H1 (cell line): ENCODE measurements around the gene AKIRIN1. TPM values are rescaled to one million over a fixed set of nuclear protein-coding genes. Genes with fewer than 3 reads are reported as not detected.

Source experiments
- CTCF ChIA-PET: fragments of 300-600 bp; sonication (Branson Sonifier 250); formaldehyde crosslinking; loops from one replicate; lab custom pipeline; 2021; ENCODE audit not compliant: partially characterized antibody; lab: Charles Lee
- POLR2A ChIA-PET: fragments of 300-600 bp; sonication (Branson Sonifier 250); formaldehyde crosslinking; loops from one replicate; lab custom pipeline; 2021; ENCODE audit warnings: inconsistent platforms; ENCODE audit not compliant: partially characterized antibody; lab: Charles Lee
- DNase-seq, 2 experiments: peaks; one replicate each; pipeline versions ENCODE4 v3.0.0 to v3.0.0-alpha.2; 2010 to 2022; ENCODE audit warnings: low spot score in 2 of 2, low read depth in 1 of 2, mixed read lengths in 1 of 2
- FAIRE-seq: peaks from 2 replicates; lab custom pipeline; 2011; peaks lifted over from hg19 to GRCh38; lab: Jason Lieb, UNC
- H2AFZ ChIP-seq: 2 replicates; pipeline ENCODE4 v1.8.1; 2012; ENCODE audit warnings: low read length, inconsistent platforms
- H2AK5ac ChIP-seq: 2 replicates; pipeline ENCODE4 v1.6.1; 2013; ENCODE audit warnings: low read depth, low read length
- H2BK120ac ChIP-seq: replicated peaks from 2 replicates; pipeline ENCODE3; 2013; ENCODE audit warnings: low read depth, low read length, inconsistent platforms
- H2BK12ac ChIP-seq: 2 replicates; pipeline ENCODE4 v1.6.1; 2013; ENCODE audit warnings: low read depth, low read length
- H2BK15ac ChIP-seq: 2 replicates; pipeline ENCODE4 v1.6.1; 2013; ENCODE audit warnings: low read length
- H2BK20ac ChIP-seq: 2 replicates; pipeline ENCODE4 v1.6.1; 2013; ENCODE audit warnings: low read length
- H2BK5ac ChIP-seq: 2 replicates; pipeline ENCODE4 v1.6.1; 2013; ENCODE audit warnings: low read depth, low read length
- H3K14ac ChIP-seq: 2 replicates; pipeline ENCODE4 v1.6.1; 2013; ENCODE audit warnings: inconsistent platforms; ENCODE audit not compliant: insufficient read length
- H3K18ac ChIP-seq: 2 replicates; pipeline ENCODE4 v1.6.1; 2013; ENCODE audit warnings: low read length; ENCODE audit errors: extremely low read depth
- H3K23ac ChIP-seq: 2 replicates; pipeline ENCODE4 v1.6.1; 2013; ENCODE audit warnings: inconsistent platforms; ENCODE audit not compliant: insufficient read length
- H3K23me2 ChIP-seq: 2 replicates; pipeline ENCODE4 v1.6.1; 2013; ENCODE audit warnings: low read depth, low read length
- H3K27ac ChIP-seq: 2 replicates; pipeline ENCODE4 v1.6.1; 2011; ENCODE audit warnings: low read depth, low read length, inconsistent platforms
- H3K27me3 ChIP-seq, 4 experiments: replicated peaks in 1 of 4; 1 replicate in 1 of 4; 2 replicates in 3 of 4; pipeline versions ENCODE4 v1.6.1 to v1.8.1; 2011 to 2013; ENCODE audit warnings: low read length in 3 of 4, mild to moderate bottlenecking in 3 of 4, inconsistent platforms in 2 of 4, mixed read lengths in 2 of 4, moderate library complexity in 1 of 4; ENCODE audit not compliant: control insufficient read depth in 3 of 4, insufficient read depth in 3 of 4; ENCODE audit errors: extremely low read depth in 1 of 4
- H3K36me3 ChIP-seq, 4 experiments: 2 replicates each; pipeline versions ENCODE4 v1.6.1 to v1.8.1; 2011 to 2013; ENCODE audit warnings: mild to moderate bottlenecking in 4 of 4, low read length in 3 of 4, moderate library complexity in 2 of 4, control low read depth in 1 of 4, inconsistent platforms in 1 of 4; ENCODE audit not compliant: insufficient read depth in 4 of 4, control insufficient read depth in 2 of 4
- H3K4ac ChIP-seq: replicated peaks from 2 replicates; pipeline ENCODE3; 2013; ENCODE audit warnings: low read length, low read depth, mixed read lengths, inconsistent platforms; ENCODE audit not compliant: insufficient read length
- H3K4me1 ChIP-seq, 4 experiments: replicated peaks in 1 of 4; 1 replicate in 1 of 4; 2 replicates in 3 of 4; pipeline versions ENCODE4 v1.6.1 to v1.8.1; 2011 to 2013; ENCODE audit warnings: low read length in 3 of 4, inconsistent platforms in 2 of 4, mixed read lengths in 1 of 4; ENCODE audit not compliant: insufficient read depth in 4 of 4, control insufficient read depth in 3 of 4
- H3K4me2 ChIP-seq, 2 experiments: 2 replicates each; pipeline versions ENCODE4 v1.6.1 to v1.8.1; 2011 to 2013; ENCODE audit warnings: low read depth in 2 of 2, low read length in 2 of 2, control low read depth in 1 of 2, inconsistent platforms in 1 of 2, mild to moderate bottlenecking in 1 of 2; ENCODE audit not compliant: insufficient read depth in 1 of 2
- H3K4me3 ChIP-seq, 4 experiments: fragments of 200-600, 300-600 bp in 1 of 4; sonication (generic), shearing (Covaris generic), sonication (Bioruptor Twin) in 1 of 4; 2 replicates each; pipeline versions ENCODE4 v1.5.1 to v1.8.1; 2011 to 2016; ENCODE audit warnings: low read length in 4 of 4, low read depth in 3 of 4, control low read depth in 2 of 4, inconsistent platforms in 2 of 4, mild to moderate bottlenecking in 2 of 4, mixed read lengths in 1 of 4, moderate library complexity in 1 of 4; ENCODE audit not compliant: insufficient read depth in 2 of 4; ENCODE audit errors: extremely low read depth in 1 of 4
- H3K56ac ChIP-seq: replicated peaks from 2 replicates; pipeline ENCODE3; 2013; ENCODE audit warnings: low read depth, mild to moderate bottlenecking, mixed read lengths, low read length, inconsistent platforms; ENCODE audit not compliant: insufficient read length
- H3K79me1 ChIP-seq: 2 replicates; pipeline ENCODE4 v1.6.1; 2013; ENCODE audit warnings: low read depth, low read length, control low read depth
- H3K79me2 ChIP-seq, 2 experiments: 2 replicates each; pipeline versions ENCODE4 v1.6.1 to v1.8.1; 2012 to 2013; ENCODE audit warnings: low read length in 2 of 2, mild to moderate bottlenecking in 2 of 2, inconsistent platforms in 1 of 2; ENCODE audit not compliant: insufficient read depth in 2 of 2, control insufficient read depth in 1 of 2
- H3K9ac ChIP-seq, 4 experiments: replicated peaks in 1 of 4; 1 replicate in 1 of 4; 2 replicates in 3 of 4; pipeline versions ENCODE4 v1.6.1 to v1.8.1; 2011 to 2013; ENCODE audit warnings: low read depth in 3 of 4, low read length in 3 of 4, control low read depth in 2 of 4, mild to moderate bottlenecking in 2 of 4, moderate library complexity in 2 of 4, inconsistent platforms in 1 of 4; ENCODE audit errors: extremely low read depth in 1 of 4
- H3K9me3 ChIP-seq, 2 experiments: 2 replicates each; pipeline versions ENCODE4 v1.6.1 to v1.8.1; 2012 to 2013; ENCODE audit warnings: mild to moderate bottlenecking in 2 of 2, moderate library complexity in 2 of 2, control low read depth in 1 of 2, inconsistent platforms in 1 of 2, low read depth in 1 of 2, low read length in 1 of 2, mixed read lengths in 1 of 2; ENCODE audit not compliant: insufficient read depth in 2 of 2
- H4K20me1 ChIP-seq, 2 experiments: replicated peaks in 1 of 2; 2 replicates each; pipeline versions ENCODE3 to v1.8.1; 2011 to 2013; ENCODE audit warnings: inconsistent platforms in 2 of 2, low read length in 2 of 2, mild to moderate bottlenecking in 1 of 2; ENCODE audit not compliant: insufficient read depth in 2 of 2, control insufficient read depth in 1 of 2
- H4K5ac ChIP-seq: 2 replicates; pipeline ENCODE4 v1.6.1; 2013; ENCODE audit warnings: low read length, low read depth, mixed read lengths, inconsistent platforms; ENCODE audit not compliant: insufficient read length
- H4K8ac ChIP-seq: 2 replicates; pipeline ENCODE4 v1.8.0; 2013; ENCODE audit warnings: mild to moderate bottlenecking, moderate library complexity, low read length, inconsistent platforms; ENCODE audit not compliant: insufficient read depth; ENCODE audit errors: extremely low read depth
- H4K91ac ChIP-seq: replicated peaks from 2 replicates; pipeline ENCODE3; 2013; ENCODE audit warnings: low read length, mixed read lengths, inconsistent platforms; ENCODE audit not compliant: insufficient read length
- ASH2L ChIP-seq: fragments of 200-600, 300-600 bp; sonication (generic); IDR thresholded peaks from one replicate; pipeline ENCODE4 v1.7.1; 2017; ENCODE audit warnings: low read length
- ATF2 ChIP-seq: IDR thresholded peaks from 2 replicates; pipeline ENCODE4 v1.6.1; 2012; ENCODE audit warnings: low read length, inconsistent platforms
- ATF3 ChIP-seq: IDR thresholded peaks from 2 replicates; pipeline ENCODE4 v1.6.1; 2011; ENCODE audit warnings: low read depth, mild to moderate bottlenecking, low read length; ENCODE audit not compliant: insufficient read depth
- CHD1 ChIP-seq: IDR thresholded peaks from 2 replicates; pipeline ENCODE4 v1.6.1; 2012; ENCODE audit warnings: low read depth, low read length, improper control_type of control experiment
- CHD2 ChIP-seq: IDR thresholded peaks from 2 replicates; pipeline ENCODE4 v1.6.1; 2012; ENCODE audit warnings: low read length, improper control_type of control experiment
- EP300 ChIP-seq, 2 experiments: IDR thresholded peaks; 1 replicate in 1 of 2; 2 replicates in 1 of 2; pipeline ENCODE4 v1.6.1; 2011 to 2012; ENCODE audit warnings: low read depth in 2 of 2, low read length in 2 of 2, mild to moderate bottlenecking in 2 of 2, borderline replicate concordance in 1 of 2, inconsistent platforms in 1 of 2, moderate library complexity in 1 of 2
- GTF2F1 ChIP-seq: IDR thresholded peaks from 2 replicates; pipeline ENCODE4 v1.6.1; 2012; ENCODE audit warnings: low read depth, low read length, improper control_type of control experiment, borderline replicate concordance
- HDAC6 ChIP-seq: IDR thresholded peaks from one replicate; pipeline ENCODE4 v1.7.1; 2012; ENCODE audit warnings: low read depth, mild to moderate bottlenecking, inconsistent platforms, low read length, moderate library complexity
- JUN ChIP-seq: IDR thresholded peaks from 2 replicates; pipeline ENCODE4 v1.6.1; 2011; ENCODE audit warnings: low read depth, mild to moderate bottlenecking, improper control_type of control experiment, low read length
- JUND ChIP-seq: IDR thresholded peaks from 2 replicates; pipeline ENCODE4 v1.6.1; 2011; ENCODE audit warnings: mild to moderate bottlenecking, improper control_type of control experiment, low read length
- USF2 ChIP-seq: IDR thresholded peaks from 2 replicates; pipeline ENCODE4 v1.6.1; 2011; ENCODE audit warnings: low read length, improper control_type of control experiment
- WGBS, 2 experiments: shearing (Covaris generic) in 1 of 2; methylation state at CpG; one replicate each; pipeline versions ENCODE4 v1.1.6 to v1.1.7; 2013 to 2015; ENCODE audit warnings: low lambda C conversion rate in 2 of 2, mixed read lengths in 2 of 2, inconsistent platforms in 1 of 2, low coverage in 1 of 2, missing lambda C conversion rate in 1 of 2; ENCODE audit not compliant: insufficient replicate concordance in 2 of 2, insufficient coverage in 1 of 2, insufficient read length in 1 of 2; ENCODE audit errors: extremely low coverage in 1 of 2, missing lambda C conversion rate in 1 of 2; 5-methylcytosine and 5-hydroxymethylcytosine counted together
- polyA plus RNA-seq, 7 experiments: library from polyadenylated mRNA; depleted of rRNA in 3 of 7; stranded (reverse) in 5 of 7; unstranded in 2 of 7; fragments of >200 nt in 5 of 7; fragments of 200-250 nt in 2 of 7; gene quantifications; 1 replicate in 5 of 7; 2 replicates in 1 of 7; 4 replicates in 1 of 7; pipeline versions ENCODE4 v1.2.1 to v1.2.3, GENCODE V29; 2011 to 2013; ENCODE audit warnings: missing spikeins in 2 of 7, mixed read lengths in 2 of 7
- total RNA-seq: library from RNA; stranded (reverse); fragmentation: NEBNext Ultra II Directional; extraction: Animal tissue kit (Norgen Biotek cat#: 25700); gene quantifications from 2 replicates; pipeline ENCODE4 v1.2.1, GENCODE V29; 2021

The AKIRIN1 gene
- total and polyA plus RNA-seq, 2 of the 8 experiments (the other 6 are each of a cell fraction or from before 2014, with no cell fraction given), result 148 to 236 TPM

GRCh38 chr1:38944547-38944946 lies 46.5 kb upstream of the AKIRIN1 start:
- no peak overlapping the region for H2BK20ac ChIP-seq
- no peak overlapping the region for H3K4me2 ChIP-seq
- H4K8ac ChIP-seq, result no peak overlapping the region
- no peak overlapping the region for H2BK12ac ChIP-seq
- H3K27me3 ChIP-seq, result no peaks in the 10 kb centered on the region
- H4K91ac ChIP-seq, result no peak overlapping the region
- H3K18ac ChIP-seq, result no peak overlapping the region
- no peak for DNase-seq
- no peak overlapping the region for H2BK120ac ChIP-seq
- H3K36me3 ChIP-seq, result no peaks in the 10 kb centered on the region
- H3K27ac ChIP-seq, result no peak overlapping the region
- H3K4ac ChIP-seq, result no peak overlapping the region
- H4K20me1 ChIP-seq, result no peaks in the 10 kb centered on the region
- CTCF ChIA-PET, result interaction anchor here (0.5 to 0.7 kb wide), 3 partner anchors 27 to 499 kb away, joined by 3 read pairs; no protein-coding TSS in a partner anchor
- no peak overlapping the region for H4K5ac ChIP-seq
- H3K9me3 ChIP-seq, result no peaks in the 10 kb centered on the region
- 100% methylated on average over 4 of the region's 4 CpGs; no CpG with 5 or more reads in 1 of the 2 experiments for WGBS, 2 experiments
- H3K9ac ChIP-seq, result no peak overlapping the region
- H3K4me3 ChIP-seq, result no peak overlapping the region
- H2AK5ac ChIP-seq, result no peak overlapping the region
- no peaks in the 10 kb centered on the region; the same call in 1 of the 2 replicates for H3K23me2 ChIP-seq
- no peak overlapping the region for H3K56ac ChIP-seq
- H3K4me1 ChIP-seq, result peaks cover 0 to 9% (median 3%) of the 10 kb centered on the region in 4 experiments; a peak in 5 of 7 replicates
- H3K23ac ChIP-seq, result no peak overlapping the region
- no peaks in the 10 kb centered on the region for H3K79me1 ChIP-seq
- no peak for FAIRE-seq
- no peak overlapping the region; the same call in 1 of the 2 replicates for H2BK15ac ChIP-seq
- H3K14ac ChIP-seq, result no peak overlapping the region
- no peak overlapping the region for H2BK5ac ChIP-seq
- no peak overlapping the region for H2AFZ ChIP-seq
- no peaks in the 10 kb centered on the region for H3K79me2 ChIP-seq
- POLR2A ChIA-PET, result interaction anchor here (0.6 to 1.2 kb wide), 2 partner anchors 21 to 63 kb away, joined by 3 to 5 read pairs; no protein-coding TSS in a partner anchor
- TF ChIP-seq JUN (no peak), EP300 (IDR thresholded peaks at IDR 0.05; ENCODE audit: borderline replicate concordance in 1 of 2, low read depth in 2 of 2, low read length in 2 of 2) (no peak), ASH2L (no peak), USF2 (no peak), CHD1 (no peak), ATF3 (no peak), HDAC6 (no peak), GTF2F1 (no peak), ATF2 (no peak), JUND (no peak), CHD2 (no peak)
